HFFc6 (cell line): ENCODE results near the gene KRTAP3-2. TPM values are rescaled to one million over a fixed set of nuclear protein-coding genes. Genes with fewer than 3 reads are reported as not detected.
"Not testable (repeated sequence)": the region's sequence is repeated elsewhere in the genome, so short reads cannot be mapped to it uniquely, and the experiment has no call there.

ENCODE experiments used
- DNase-seq: peaks from one replicate; pipeline ENCODE4 v3.0.0-alpha.2; 2018
- H3K27ac Mint-ChIP-seq: 2 replicates; pipeline ENCODE4 v1.8.0; 2020; ENCODE audit warnings: mild to moderate bottlenecking, mixed read lengths
- H3K27me3 Mint-ChIP-seq: 2 replicates; pipeline ENCODE4 v1.8.0; 2021; ENCODE audit warnings: mild to moderate bottlenecking, moderate library complexity, mixed read lengths; ENCODE audit not compliant: insufficient read depth
- H3K36me3 Mint-ChIP-seq: 2 replicates; pipeline ENCODE4 v1.8.0; 2021; ENCODE audit warnings: low read depth, mixed read lengths
- H3K4me1 Mint-ChIP-seq: 2 replicates; pipeline ENCODE4 v1.8.0; 2020; ENCODE audit warnings: low read depth, mixed read lengths
- H3K4me3 Mint-ChIP-seq: 2 replicates; pipeline ENCODE4 v1.8.0; 2020; ENCODE audit warnings: mild to moderate bottlenecking, moderate library complexity, mixed read lengths
- H3K9me3 Mint-ChIP-seq: 2 replicates; pipeline ENCODE4 v1.8.0; 2020; ENCODE audit warnings: mild to moderate bottlenecking, mixed read lengths
- total RNA-seq, 6 experiments: library from RNA; stranded (reverse); fragmentation: NEBNext Ultra II Directional; extraction: Animal tissue kit (Norgen Biotek cat#: 25700); gene quantifications; 2 replicates in 1 of 6; 3 replicates in 5 of 6; pipeline ENCODE4 v1.2.3, GENCODE V29; 2021
- TF ChIP-seq, protein P1 (sequence below): fragments of 200-600 bp; sonication (generic); IDR thresholded peaks from 2 replicates; pipeline ENCODE4 v1.5.0; 2021; ENCODE audit warnings: antibody characterized with exemption, mild to moderate bottlenecking

The KRTAP3-2 gene
- total RNA-seq, 6 experiments from 2014 or later, result not detected

DNA sequence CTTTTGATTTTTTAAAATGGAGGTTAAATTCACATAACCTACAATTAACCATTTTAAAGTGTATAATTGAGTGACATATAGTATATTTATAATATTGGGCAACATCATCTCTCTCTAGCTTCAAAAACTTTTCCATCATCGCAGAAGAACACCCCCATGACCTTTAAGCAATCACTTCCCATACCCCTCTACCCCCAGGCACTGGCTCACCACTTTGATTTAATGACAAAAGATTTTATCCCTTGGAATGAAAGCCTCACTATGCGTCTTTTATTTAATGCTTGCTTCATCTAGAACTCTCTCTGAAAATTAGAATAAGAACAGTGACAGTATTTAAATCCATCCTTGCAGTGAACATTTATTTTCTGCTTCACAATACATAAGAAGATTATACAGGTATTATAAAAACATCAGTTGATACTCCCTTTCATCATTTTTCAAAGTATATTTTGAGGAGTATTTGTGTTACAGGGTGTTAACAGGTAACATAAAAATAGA, 38.2 kb upstream of the KRTAP3-2 start:
- Mint-ChIP-seq H3K9me3 (peaks cover under 1% of the 10 kb centered on the region), H3K36me3 (peaks cover 9% of the 10 kb centered on the region; the same call in 1 of the 2 replicates), H3K4me3 (no peak overlapping the region), H3K27ac (no peak overlapping the region), H3K4me1 (peaks cover 43% of the 10 kb centered on the region), H3K27me3 (no peaks in the 10 kb centered on the region)
- TF ChIP-seq, protein P1, sequence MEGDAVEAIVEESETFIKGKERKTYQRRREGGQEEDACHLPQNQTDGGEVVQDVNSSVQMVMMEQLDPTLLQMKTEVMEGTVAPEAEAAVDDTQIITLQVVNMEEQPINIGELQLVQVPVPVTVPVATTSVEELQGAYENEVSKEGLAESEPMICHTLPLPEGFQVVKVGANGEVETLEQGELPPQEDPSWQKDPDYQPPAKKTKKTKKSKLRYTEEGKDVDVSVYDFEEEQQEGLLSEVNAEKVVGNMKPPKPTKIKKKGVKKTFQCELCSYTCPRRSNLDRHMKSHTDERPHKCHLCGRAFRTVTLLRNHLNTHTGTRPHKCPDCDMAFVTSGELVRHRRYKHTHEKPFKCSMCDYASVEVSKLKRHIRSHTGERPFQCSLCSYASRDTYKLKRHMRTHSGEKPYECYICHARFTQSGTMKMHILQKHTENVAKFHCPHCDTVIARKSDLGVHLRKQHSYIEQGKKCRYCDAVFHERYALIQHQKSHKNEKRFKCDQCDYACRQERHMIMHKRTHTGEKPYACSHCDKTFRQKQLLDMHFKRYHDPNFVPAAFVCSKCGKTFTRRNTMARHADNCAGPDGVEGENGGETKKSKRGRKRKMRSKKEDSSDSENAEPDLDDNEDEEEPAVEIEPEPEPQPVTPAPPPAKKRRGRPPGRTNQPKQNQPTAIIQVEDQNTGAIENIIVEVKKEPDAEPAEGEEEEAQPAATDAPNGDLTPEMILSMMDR, result no peak
- no peak for DNase-seq

DNA sequence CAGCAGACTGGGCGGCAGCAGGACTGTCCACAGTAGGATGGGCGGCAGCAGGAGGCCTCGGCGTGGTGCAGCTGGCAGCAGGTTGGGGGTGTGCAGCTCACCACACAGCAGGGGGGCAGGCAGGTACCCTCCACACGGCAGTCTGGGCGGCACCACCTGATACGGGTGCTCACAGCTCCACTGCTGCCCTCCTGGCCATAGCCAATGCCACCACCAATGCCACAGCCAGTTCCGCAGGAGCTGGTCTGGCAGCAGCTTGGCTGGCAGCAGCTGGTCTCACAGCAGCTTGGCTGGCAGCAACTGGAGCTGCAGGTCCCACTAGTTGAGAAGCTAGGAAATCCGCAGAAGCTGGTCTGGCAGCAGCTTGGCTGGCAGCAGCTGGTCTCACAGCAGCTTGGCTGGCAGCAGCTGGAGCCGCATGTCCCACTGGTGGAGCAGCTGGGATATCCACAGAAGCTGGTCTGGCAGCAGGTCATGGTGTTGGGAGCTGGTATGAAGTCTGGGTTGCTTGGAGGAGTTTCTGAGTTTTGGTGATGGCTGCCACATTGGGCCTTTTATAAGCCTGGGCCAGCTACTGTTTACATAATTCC, 34.7 kb upstream of the KRTAP3-2 start, which contains the start of gene KRTAP1-3:
Gene KRTAP1-3, minus strand, starts transcription at position 529 of the 590 bp plus-strand sequence. Its CDS starts 53 bp downstream, at position 476.
- H3K27me3 Mint-ChIP-seq, H3K4me3 Mint-ChIP-seq, DNase-seq, H3K9me3 Mint-ChIP-seq, H3K27ac Mint-ChIP-seq, H3K36me3 Mint-ChIP-seq: not testable (repeated sequence)
- peaks cover 30% of the 10 kb centered on the region for H3K4me1 Mint-ChIP-seq

DNA sequence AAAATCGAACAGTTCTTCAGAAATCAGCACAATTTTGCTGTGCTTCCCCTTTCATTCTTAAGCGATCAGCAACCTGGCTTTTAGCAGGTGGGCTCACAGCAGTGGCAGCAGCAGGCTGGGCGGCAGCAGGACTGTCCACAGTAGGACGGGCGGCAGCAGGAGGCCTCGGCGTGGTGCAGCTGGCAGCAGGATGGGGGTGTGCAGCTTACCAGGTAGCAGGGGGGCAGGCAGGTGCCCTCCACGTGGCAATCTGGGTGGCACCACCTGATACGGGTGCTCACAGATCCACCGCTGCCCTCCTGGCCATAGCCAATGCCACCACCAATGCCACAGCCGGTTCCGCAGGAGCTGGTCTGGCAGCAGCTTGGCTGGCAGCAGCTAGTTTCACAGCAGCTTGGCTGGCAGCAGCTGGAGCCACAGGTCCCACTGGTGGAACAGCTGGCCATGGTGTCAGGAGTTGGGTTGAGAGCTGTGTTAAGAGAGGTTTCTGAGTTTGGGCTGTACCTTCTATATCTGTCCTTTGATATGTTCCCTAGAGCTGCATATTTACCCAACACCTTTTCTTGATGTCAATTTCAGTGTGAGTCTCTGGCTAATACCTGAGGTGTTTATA, 30.0 kb upstream of the KRTAP3-2 start, which contains the start of gene KRTAP1-4:
Gene KRTAP1-4, minus strand, starts transcription at position 563 of the 613 bp plus-strand sequence. Its CDS starts 117 bp downstream, at position 446.
- Mint-ChIP-seq H3K27ac (no peak within 1 kb of the TSS), H3K4me1 (peaks cover 31% of the 10 kb centered on the region), H3K27me3 (no peaks in the 10 kb centered on the region), H3K4me3 (no peak within 1 kb of the TSS), H3K9me3 (no peaks in the 10 kb centered on the region), H3K36me3 (no peaks in the 10 kb centered on the region; the same call in 1 of the 2 replicates)
- TF ChIP-seq, protein P1, result no peak
- no peak for DNase-seq

DNA sequence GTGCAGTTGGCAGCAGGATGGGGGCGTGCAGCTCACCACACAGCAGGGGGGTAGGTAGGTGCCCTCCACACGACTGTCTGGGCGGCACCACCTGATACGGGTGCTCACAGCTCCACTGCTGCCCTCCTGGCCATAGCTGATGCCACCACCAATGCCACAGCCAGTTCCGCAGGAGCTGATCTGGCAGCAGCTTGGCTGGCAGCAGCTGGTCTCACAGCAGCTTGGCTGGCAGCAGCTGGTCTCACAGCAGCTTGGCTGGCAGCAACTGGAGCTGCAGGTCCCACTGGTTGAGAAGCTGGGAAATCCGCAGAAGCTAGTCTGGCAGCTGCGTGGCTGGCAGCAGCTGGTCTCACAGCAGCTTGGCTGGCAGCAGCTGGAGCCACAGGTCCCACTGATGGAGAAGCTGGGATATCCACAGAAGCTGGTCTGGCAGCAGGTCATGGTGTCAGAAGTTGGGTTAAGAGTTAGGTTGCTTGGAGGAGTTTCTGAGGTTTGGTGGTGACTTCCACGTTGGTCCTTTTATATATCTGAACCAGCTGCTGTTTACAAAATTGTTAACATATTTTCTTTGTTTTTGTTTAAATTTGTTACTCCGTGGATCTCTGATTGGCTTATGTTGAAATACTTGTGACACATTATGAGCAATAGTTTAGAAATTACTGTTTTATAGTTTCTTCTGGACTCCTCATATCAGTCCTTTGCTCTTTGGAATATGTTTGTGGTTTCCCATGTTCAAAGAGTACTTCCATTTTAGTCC, 27.2 kb upstream of the KRTAP3-2 start, which contains the start of gene KRTAP1-5:
Gene KRTAP1-5, minus strand, starts transcription at position 494 of the 757 bp plus-strand sequence. Its CDS starts 53 bp downstream, at position 441.
- TF ChIP-seq, protein P1, result no peak

DNA sequence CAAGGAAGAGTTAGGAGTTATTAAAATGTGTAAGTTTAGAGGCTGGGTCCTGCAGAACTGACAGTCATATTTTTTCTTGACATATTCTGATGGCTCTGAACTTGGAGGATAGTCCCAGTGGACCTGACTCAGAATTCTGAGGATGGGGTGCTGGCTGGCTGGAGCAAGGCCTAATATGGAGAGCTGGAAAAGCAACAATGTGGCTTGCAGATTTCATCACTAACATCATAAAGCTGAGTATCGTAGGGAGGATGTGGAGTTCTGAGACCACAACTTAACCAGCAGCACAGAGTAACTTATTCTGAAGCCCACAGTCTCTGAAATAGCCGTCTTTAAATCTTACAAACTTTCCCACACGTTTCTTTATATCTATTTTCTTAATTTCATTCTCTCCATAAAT, 25.0 kb upstream of the KRTAP3-2 start:
- H3K27ac Mint-ChIP-seq, result no peak overlapping the region
- peaks cover 45% of the 10 kb centered on the region for H3K4me1 Mint-ChIP-seq
- no peaks in the 10 kb centered on the region for H3K27me3 Mint-ChIP-seq
- TF ChIP-seq, protein P1, result no peak
- no peaks in the 10 kb centered on the region; the same call in 1 of the 2 replicates for H3K9me3 Mint-ChIP-seq
- H3K36me3 Mint-ChIP-seq, result peaks cover 7% of the 10 kb centered on the region; the same call in 1 of the 2 replicates
- no peak overlapping the region for H3K4me3 Mint-ChIP-seq
- no peak for DNase-seq

More for the DNA sequence above, 27.2 kb upstream of the KRTAP3-2 start, which contains the start of gene KRTAP1-5:
- Mint-ChIP-seq H3K4me1 (peaks cover 37% of the 10 kb centered on the region), H3K36me3 (peaks cover 7% of the 10 kb centered on the region; the same call in 1 of the 2 replicates), H3K27me3 (no peaks in the 10 kb centered on the region), H3K27ac (peak within 1 kb of the TSS; percentile 53), H3K9me3 (no peaks in the 10 kb centered on the region), H3K4me3 (no peak within 1 kb of the TSS)
- DNase-seq, result peak; percentile 74
